Liver (tissue), 3 donors: ENCODE data around the gene TRIM40.
A peak's percentile ranks its signal among the peaks of the same experiment; 100 is the strongest.

Experiments
- ATF3 ChIP-seq: IDR thresholded peaks from 2 replicates; pipeline ENCODE4 v1.6.1; 2016; ENCODE audit warnings: antibody characterized with exemption
- CTCF ChIP-seq: fragments of 150-350 bp; IDR thresholded peaks from 2 replicates; pipeline ENCODE4 v1.5.1; 2017; ENCODE audit warnings: improper control_type of control experiment, low read depth, low read length; ENCODE audit not compliant: missing input control
- MAX ChIP-seq: IDR thresholded peaks from 2 replicates; pipeline ENCODE4 v1.6.1; 2016; ENCODE audit warnings: antibody characterized with exemption
- REST ChIP-seq: IDR thresholded peaks from 2 replicates; pipeline ENCODE4 v1.6.1; 2016; ENCODE audit warnings: antibody characterized with exemption, mild to moderate bottlenecking
- SP1 ChIP-seq: IDR thresholded peaks from 2 replicates; pipeline ENCODE4 v1.6.1; 2018; ENCODE audit warnings: antibody characterized with exemption, mild to moderate bottlenecking
- TAF1 ChIP-seq: conservative IDR thresholded peaks from 2 replicates; pipeline ENCODE4 v1.6.1; 2016; ENCODE audit warnings: antibody characterized with exemption, mild to moderate bottlenecking
- donor health status: healthy.
- donor health status: healthy.

GRCh38 chr6:30113003-30113759 is 22.8 kb upstream of the TRIM40 start, which contains the start of gene TRIM31:
- TF ChIP-seq CTCF (no peak), REST (no peak), MAX (no peak), ATF3 (no peak), TAF1 (peak; percentile 19), SP1 (peak; percentile 54)
